SU-DHL-6 (cell line): Measurements from ENCODE around the gene ELP5.

Experiments used
- EZH2phosphoT487 ChIP-seq: fragments of 200-600 bp; sonication (generic), shearing (Covaris generic); conservative IDR thresholded peaks from 2 replicates; pipeline ENCODE4 v1.6.1; 2018; ENCODE audit warnings: mild to moderate bottlenecking, antibody characterized with exemption, low read length, moderate library complexity, mixed read lengths
- TF ChIP-seq, protein P1 (sequence below): fragments of 200-600 bp; sonication (generic); IDR thresholded peaks from one replicate; pipeline ENCODE4 v1.5.1; 2017; ENCODE audit warnings: antibody characterized with exemption, mild to moderate bottlenecking, low read length, moderate library complexity; ENCODE audit not compliant: insufficient read depth, poor library complexity, severe bottlenecking

DNA sequence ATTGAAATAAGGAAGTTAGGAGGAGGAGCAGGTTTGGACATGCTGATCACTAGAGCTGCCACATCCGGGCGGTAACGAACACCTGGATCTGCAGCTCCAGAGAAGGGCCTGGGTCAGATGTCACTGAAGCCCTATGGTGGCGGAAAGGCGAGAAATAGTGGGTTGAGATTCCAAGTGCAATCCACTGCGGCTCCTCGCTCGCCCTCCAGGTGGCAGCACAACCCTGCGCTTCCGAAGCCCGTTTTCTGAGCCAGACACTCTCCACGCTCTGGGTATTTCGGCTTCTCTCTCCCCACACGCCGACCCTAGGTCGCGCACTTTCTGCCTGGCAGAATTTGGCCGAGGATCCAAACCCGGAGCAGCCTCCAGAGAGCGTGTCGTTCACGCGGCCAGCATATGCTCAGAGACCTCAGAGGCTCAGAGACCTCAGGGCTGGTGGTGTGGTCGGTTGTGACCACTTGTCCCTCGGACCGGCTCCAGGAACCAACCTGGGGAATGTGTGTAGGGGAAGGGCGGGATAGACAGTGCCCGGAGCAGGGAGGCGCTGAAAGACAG, 28.6 kb downstream of the ELP5 start:
- TF ChIP-seq, protein P1, sequence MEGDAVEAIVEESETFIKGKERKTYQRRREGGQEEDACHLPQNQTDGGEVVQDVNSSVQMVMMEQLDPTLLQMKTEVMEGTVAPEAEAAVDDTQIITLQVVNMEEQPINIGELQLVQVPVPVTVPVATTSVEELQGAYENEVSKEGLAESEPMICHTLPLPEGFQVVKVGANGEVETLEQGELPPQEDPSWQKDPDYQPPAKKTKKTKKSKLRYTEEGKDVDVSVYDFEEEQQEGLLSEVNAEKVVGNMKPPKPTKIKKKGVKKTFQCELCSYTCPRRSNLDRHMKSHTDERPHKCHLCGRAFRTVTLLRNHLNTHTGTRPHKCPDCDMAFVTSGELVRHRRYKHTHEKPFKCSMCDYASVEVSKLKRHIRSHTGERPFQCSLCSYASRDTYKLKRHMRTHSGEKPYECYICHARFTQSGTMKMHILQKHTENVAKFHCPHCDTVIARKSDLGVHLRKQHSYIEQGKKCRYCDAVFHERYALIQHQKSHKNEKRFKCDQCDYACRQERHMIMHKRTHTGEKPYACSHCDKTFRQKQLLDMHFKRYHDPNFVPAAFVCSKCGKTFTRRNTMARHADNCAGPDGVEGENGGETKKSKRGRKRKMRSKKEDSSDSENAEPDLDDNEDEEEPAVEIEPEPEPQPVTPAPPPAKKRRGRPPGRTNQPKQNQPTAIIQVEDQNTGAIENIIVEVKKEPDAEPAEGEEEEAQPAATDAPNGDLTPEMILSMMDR = no peak
- no peak; the same call in 1 of the 2 replicates for TF ChIP-seq EZH2phosphoT487
